HepG2 (cell line): ENCODE data around the gene CAMTA1. TPM values are rescaled to one million over a fixed set of nuclear protein-coding genes. Genes with fewer than 3 reads are reported as not detected.

Experiments used
- ATAC-seq: fragments of 200-7000 bp; cut with Tn5 transposase; 3 replicates; pipeline ENCODE4 v1.9.1; 2020; ENCODE audit warnings: mild to moderate bottlenecking, moderate library complexity
- BruUV-seq: library from RNA; stranded (reverse); fragments of 400-500 nt; replicated peaks from 2 replicates; lab custom pipeline; 2021; lab: Mats Ljungman, UMichigan
- CTCF ChIA-PET: fragments of 300-600 bp; formaldehyde crosslinking; extraction: SDS; loops from one replicate; lab custom pipeline; 2021; ENCODE audit warnings: low total read pairs, inconsistent platforms, low intra/inter-chr PET ratio; lab: Yijun Ruan, JAX
- POLR2A ChIA-PET: fragments of 350-600 bp; sonication (Branson Sonifier 250); formaldehyde crosslinking; loops from one replicate; lab custom pipeline; 2020; ENCODE audit warnings: antibody characterized with exemption, inconsistent platforms; lab: Yijun Ruan, JAX
- DNase-seq: peaks from one replicate; pipeline ENCODE4 v3.0.0-alpha.2; 2015; ENCODE audit warnings: low spot score
- FAIRE-seq: peaks from 3 replicates; lab custom pipeline; 2011; peaks lifted over from hg19 to GRCh38; lab: Jason Lieb, UNC
- H2AFZ ChIP-seq: one replicate; pipeline ENCODE4 v1.6.1; 2011; ENCODE audit warnings: low read length, inconsistent platforms
- H3K27ac ChIP-seq: fragments of 300-600 bp; 3 replicates; pipeline ENCODE4 v1.8.0; 2011; ENCODE audit warnings: mixed run types, mild to moderate bottlenecking, mixed read lengths, low read length, inconsistent platforms; ENCODE audit not compliant: insufficient read depth; ENCODE audit errors: extremely low read length
- H3K27me3 ChIP-seq, 2 experiments: fragments of 200-600 bp in 1 of 2; 2 replicates in 1 of 2; 3 replicates in 1 of 2; pipeline versions ENCODE4 v1.6.0 to v1.8.0; 2011; ENCODE audit warnings: low read length in 2 of 2, mild to moderate bottlenecking in 2 of 2, moderate library complexity in 2 of 2, inconsistent platforms in 1 of 2; ENCODE audit not compliant: insufficient read depth in 2 of 2, control insufficient read depth in 1 of 2
- H3K36me3 ChIP-seq, 2 experiments: fragments of 200-600 bp in 1 of 2; replicated peaks in 1 of 2; 2 replicates in 1 of 2; 3 replicates in 1 of 2; pipeline versions ENCODE4 v1.5.1 to v1.8.0; 2011; ENCODE audit warnings: low read length in 2 of 2, inconsistent platforms in 1 of 2; ENCODE audit not compliant: insufficient read depth in 2 of 2, control insufficient read depth in 1 of 2
- H3K4me1 ChIP-seq: 2 replicates; pipeline ENCODE4 v1.5.1; 2012; ENCODE audit warnings: low read length, inconsistent platforms; ENCODE audit not compliant: insufficient read depth
- H3K4me2 ChIP-seq: 2 replicates; pipeline ENCODE4 v1.6.0; 2011; ENCODE audit warnings: low read depth, low read length, inconsistent platforms
- H3K4me3 ChIP-seq, 3 experiments: fragments of 200-600 bp in 1 of 3; sonication (generic), shearing (Covaris generic) in 1 of 3; replicated peaks in 1 of 3; 2 replicates each; pipeline ENCODE4 v1.5.1; 2011 to 2016; ENCODE audit warnings: low read length in 3 of 3, inconsistent platforms in 2 of 3, low read depth in 2 of 3, mild to moderate bottlenecking in 2 of 3, control low read depth in 1 of 3, mixed read lengths in 1 of 3; ENCODE audit not compliant: insufficient read depth in 1 of 3
- H3K79me2 ChIP-seq: one replicate; pipeline ENCODE4 v1.6.1; 2011; ENCODE audit warnings: low read length, inconsistent platforms; ENCODE audit not compliant: insufficient read depth
- H3K9ac ChIP-seq: 2 replicates; pipeline ENCODE4 v1.6.0; 2011; ENCODE audit warnings: mild to moderate bottlenecking, low read depth, low read length, inconsistent platforms; ENCODE audit not compliant: insufficient read depth
- H3K9me3 ChIP-seq: 2 replicates; pipeline ENCODE4 v1.5.1; 2012; ENCODE audit warnings: mild to moderate bottlenecking, low read length
- H4K20me1 ChIP-seq: 2 replicates; pipeline ENCODE4 v1.6.0; 2011; ENCODE audit warnings: inconsistent platforms, mild to moderate bottlenecking, low read length, moderate library complexity; ENCODE audit not compliant: insufficient read depth
- KIAA2018 ChIP-seq: sonication (generic); formaldehyde crosslinking; IDR thresholded peaks from 2 replicates; pipeline ENCODE4 v1.5.0; 2020; ENCODE audit warnings: mild to moderate bottlenecking, missing genetic modification reagents, borderline replicate concordance
- MNT ChIP-seq: fragments of 450-650 bp; IDR thresholded peaks from 2 replicates; pipeline ENCODE4 v1.6.1; 2016
- ZBTB37 ChIP-seq: sonication (generic); formaldehyde crosslinking; IDR thresholded peaks from 2 replicates; pipeline ENCODE4 v1.4.0; 2020; ENCODE audit warnings: mild to moderate bottlenecking, missing genetic modification reagents
- ZBTB7B ChIP-seq: sonication (generic); formaldehyde crosslinking; IDR thresholded peaks from 2 replicates; pipeline ENCODE4 v1.4.0; 2020; ENCODE audit warnings: missing genetic modification reagents
- ZNF274 ChIP-seq: sonication (generic); formaldehyde crosslinking; IDR thresholded peaks from 2 replicates; pipeline ENCODE4 v1.5.1; 2020; ENCODE audit warnings: mild to moderate bottlenecking, missing genetic modification reagents
- ZNF496 ChIP-seq: sonication (generic); formaldehyde crosslinking; IDR thresholded peaks from 2 replicates; pipeline ENCODE4 v1.8.1; 2023; ENCODE audit warnings: mild to moderate bottlenecking, moderate library complexity, missing genetic modification reagents; ENCODE audit not compliant: insufficient replicate concordance
- WGBS: methylation state at CpG from one replicate; pipeline ENCODE4 v1.1.6; 2017; ENCODE audit warnings: low lambda C conversion rate; 5-methylcytosine and 5-hydroxymethylcytosine counted together
- in situ Hi-C: cut with HindIII; loops from 2 replicates; pipeline ENCODE4 v1.10.0; 2017; ENCODE audit warnings: low pct_unique_long_range_greater_than_20kb; ENCODE audit not compliant: extremely low pct_ligation_motif_present
- intact Hi-C: fragments of 100-400 bp; cut with micrococcal nuclease; formaldehyde crosslinking; loops from one replicate; pipeline ENCODE4 v1.10.0; 2022; ENCODE audit not compliant: unreplicated experiment
- polyA plus RNA-seq, 8 experiments: library from polyadenylated mRNA; depleted of rRNA in 3 of 8; stranded (reverse) in 7 of 8; unstranded in 1 of 8; fragments of >200 nt; fragmentation: Illumina TruSeq in 4 of 8; extraction: Trizol in 4 of 8; gene quantifications; 2 replicates each; pipeline versions ENCODE4 v1.2.1 to v1.2.3, GENCODE V29; 2011 to 2016; ENCODE audit warnings: low read depth in 4 of 8, missing spikeins in 1 of 8, mixed read lengths in 1 of 8; ENCODE audit not compliant: insufficient read depth in 1 of 8
- total RNA-seq, 5 experiments: library from RNA; depleted of rRNA; stranded (reverse); fragments of >200 nt; fragmentation: Illumina TruSeq; extraction: Trizol; gene quantifications; 2 replicates each; pipeline ENCODE4 v1.2.3, GENCODE V29; 2016; ENCODE audit warnings: low read depth in 1 of 5

CAMTA1 gene
- total and polyA plus RNA-seq, 2 of the 13 experiments (the other 11 are each of a cell fraction or from before 2014, with no cell fraction given) = 25.0 to 36.4 TPM

GRCh38 chr1:7487766-7488474 is 702.7 kb downstream of the CAMTA1 start (continued):
- TF ChIP-seq KIAA2018 (CRISPR knock-in tag) (no peak), ZNF496 (CRISPR knock-in tag) (no peak)
- TF ChIP-seq, all 625 proteins: peak for 0

- Histone ChIP-seq H3K9ac (no peak overlapping the region), H3K4me2 (no peak overlapping the region), H3K79me2 (no peaks in the 10 kb centered on the region), H3K27me3 (peaks cover 0 to 19% of the 10 kb centered on the region in 2 experiments; a peak in 2 of 5 replicates), H3K27ac (no peak overlapping the region), H3K4me1 (no peaks in the 10 kb centered on the region), H3K9me3 (no peaks in the 10 kb centered on the region), H2AFZ (no peak overlapping the region), H3K4me3 (no peak overlapping the region), H4K20me1 (no peaks in the 10 kb centered on the region), H3K36me3 (no peaks in the 10 kb centered on the region)
- no peak for ATAC-seq
- no peak for FAIRE-seq
- ChIA-PET CTCF (no interaction called here), POLR2A (no interaction called here)
- DNase-seq = no peak
- 0% methylated on average over 1 of the region's 1 CpG for WGBS
- intact Hi-C loops (no loop called here), in situ Hi-C loops (no loop called here)
- BruUV-seq = no TSS peak
- TF ChIP-seq ZNF274 (CRISPR knock-in tag) (no peak), ZBTB7B (no peak), MNT (peak; percentile 44; the same call in 1 of the 2 replicates), ZBTB37 (no peak)
Measured at GRCh38 chr1:7488475-7488842, 703.2 kb downstream of the CAMTA1 start.
